ENCODE measurements around the gene MYRF.

DNA sequence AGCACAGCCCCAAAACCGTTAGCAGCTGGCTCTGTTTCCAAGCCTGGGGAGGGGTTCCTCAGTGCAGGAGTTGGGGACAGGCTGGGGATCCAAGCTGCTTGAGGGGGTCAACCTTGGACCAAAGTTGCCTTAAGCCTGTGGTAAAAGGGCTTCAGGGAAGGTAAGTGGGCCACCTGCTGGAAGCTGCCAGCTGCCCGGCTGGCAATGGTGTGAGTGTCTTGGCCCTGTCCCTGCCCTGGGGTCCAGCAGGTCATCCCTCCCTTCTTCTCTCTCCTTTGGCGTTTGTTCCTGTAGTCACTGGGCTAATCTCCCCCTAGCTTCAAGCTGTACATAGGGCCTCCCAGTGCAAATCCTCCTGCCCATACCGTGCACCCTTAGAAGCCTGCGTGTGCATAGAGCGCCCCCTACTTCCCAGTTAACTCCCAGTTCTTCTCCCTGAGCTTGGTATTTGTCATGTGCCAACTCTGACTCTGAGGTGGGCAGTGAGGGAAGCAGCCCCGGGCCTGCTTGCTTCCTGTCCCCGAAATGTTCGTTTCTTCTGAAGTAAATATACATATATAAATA lies 35.6 kb downstream of the MYRF start:
- TF ChIP-seq POLR2AphosphoS5 (IDR thresholded peaks at IDR 0.05; ENCODE audit: insufficient read depth, low read depth, low read length) (no peak), EZH2 (IDR thresholded peaks at IDR 0.05; ENCODE audit: borderline replicate concordance, low read depth, low read length, severe bottlenecking) (no peak), POLR2A (IDR thresholded peaks at IDR 0.05; ENCODE audit: low read depth, low read length) (no peak), MYC (IDR thresholded peaks at IDR 0.05; ENCODE audit: low read depth, low read length) (no peak), GATA2 (IDR thresholded peaks at IDR 0.05; ENCODE audit: insufficient read depth, insufficient read length, low read depth, low read length) (no peak), FOS (IDR thresholded peaks at IDR 0.05; ENCODE audit: borderline replicate concordance, insufficient read depth, low read length) (no peak)
- TF ChIP-seq, protein P1, sequence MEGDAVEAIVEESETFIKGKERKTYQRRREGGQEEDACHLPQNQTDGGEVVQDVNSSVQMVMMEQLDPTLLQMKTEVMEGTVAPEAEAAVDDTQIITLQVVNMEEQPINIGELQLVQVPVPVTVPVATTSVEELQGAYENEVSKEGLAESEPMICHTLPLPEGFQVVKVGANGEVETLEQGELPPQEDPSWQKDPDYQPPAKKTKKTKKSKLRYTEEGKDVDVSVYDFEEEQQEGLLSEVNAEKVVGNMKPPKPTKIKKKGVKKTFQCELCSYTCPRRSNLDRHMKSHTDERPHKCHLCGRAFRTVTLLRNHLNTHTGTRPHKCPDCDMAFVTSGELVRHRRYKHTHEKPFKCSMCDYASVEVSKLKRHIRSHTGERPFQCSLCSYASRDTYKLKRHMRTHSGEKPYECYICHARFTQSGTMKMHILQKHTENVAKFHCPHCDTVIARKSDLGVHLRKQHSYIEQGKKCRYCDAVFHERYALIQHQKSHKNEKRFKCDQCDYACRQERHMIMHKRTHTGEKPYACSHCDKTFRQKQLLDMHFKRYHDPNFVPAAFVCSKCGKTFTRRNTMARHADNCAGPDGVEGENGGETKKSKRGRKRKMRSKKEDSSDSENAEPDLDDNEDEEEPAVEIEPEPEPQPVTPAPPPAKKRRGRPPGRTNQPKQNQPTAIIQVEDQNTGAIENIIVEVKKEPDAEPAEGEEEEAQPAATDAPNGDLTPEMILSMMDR (IDR thresholded peaks at IDR 0.05; ENCODE audit: extremely low read depth in 1 of 2, insufficient read depth in 1 of 2, low read depth in 1 of 2, low read length in 2 of 2): peak; percentile 51 to 55
